HG03175 (cell line): ENCODE results near the gene ABTB2.
A peak's percentile ranks its signal among the peaks of the same experiment; 100 is the strongest.

Experiments
- ATAC-seq: cut with Tn5 transposase; IDR thresholded peaks from one replicate; pipeline ENCODE4 v1.9.1; 2021; ENCODE audit warnings: mild to moderate bottlenecking, moderate library complexity; ENCODE audit not compliant: unreplicated experiment

ABTB2 gene

GRCh38 chr11:34245041-34245440 is 112.8 kb downstream of the ABTB2 start:
- ATAC-seq: no peak

- ATAC-seq: peak; percentile 78
Measured at GRCh38 chr11:34243600-34244464, 114.0 kb downstream of the ABTB2 start.

DNA sequence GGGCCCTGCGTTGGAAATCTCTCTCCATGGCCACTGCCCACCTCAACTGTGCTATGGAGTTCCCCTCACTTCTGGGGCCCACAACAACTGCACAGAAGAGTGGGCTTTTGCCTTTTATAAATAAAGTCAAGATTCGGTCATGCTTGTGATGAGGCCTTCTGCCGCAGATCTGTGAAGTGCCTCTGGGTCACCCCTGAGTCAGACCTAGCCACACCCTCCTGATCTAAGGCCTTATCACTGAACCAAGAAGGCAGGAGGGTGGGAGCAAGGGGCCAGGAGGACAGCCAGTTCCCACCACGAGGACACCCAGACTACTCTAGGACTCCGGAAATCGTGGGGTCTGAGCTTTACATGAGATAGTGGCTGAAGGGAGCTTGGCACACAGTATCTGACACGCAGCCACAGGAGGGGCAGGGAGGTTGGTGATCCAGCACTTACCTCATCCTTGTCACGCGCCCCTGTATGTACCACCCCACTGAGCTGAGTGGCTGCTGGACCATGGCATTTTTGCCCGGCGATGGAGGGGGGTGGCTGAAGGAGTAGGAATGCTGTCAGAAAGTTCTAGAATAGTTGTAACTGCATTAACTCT is 115.7 kb downstream of the ABTB2 start:
- ATAC-seq: no peak

DNA sequence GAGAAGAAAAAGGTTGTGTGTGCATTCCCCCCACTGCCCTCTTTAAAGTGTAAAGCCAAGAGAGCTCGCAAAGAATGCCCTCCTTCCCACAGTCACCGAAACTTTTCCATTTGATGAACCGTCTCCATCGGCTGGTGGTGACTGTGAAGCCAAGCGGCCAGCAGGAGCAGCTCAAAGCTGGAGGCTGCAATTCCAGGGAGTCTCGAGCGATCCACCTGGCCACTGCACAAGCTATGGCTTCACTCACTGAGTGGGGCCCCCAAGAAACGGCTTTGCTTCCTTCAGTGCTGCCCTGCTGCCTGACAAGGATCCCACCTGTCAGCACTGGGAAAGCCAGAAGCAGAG is 117.7 kb downstream of the ABTB2 start:
- no peak for ATAC-seq

- ATAC-seq: peak; percentile 34
Measured at GRCh38 chr11:34239465-34240149, 118.2 kb downstream of the ABTB2 start.

GRCh38 chr11:34238966-34239365 is 118.8 kb downstream of the ABTB2 start:
- ATAC-seq: no peak

DNA sequence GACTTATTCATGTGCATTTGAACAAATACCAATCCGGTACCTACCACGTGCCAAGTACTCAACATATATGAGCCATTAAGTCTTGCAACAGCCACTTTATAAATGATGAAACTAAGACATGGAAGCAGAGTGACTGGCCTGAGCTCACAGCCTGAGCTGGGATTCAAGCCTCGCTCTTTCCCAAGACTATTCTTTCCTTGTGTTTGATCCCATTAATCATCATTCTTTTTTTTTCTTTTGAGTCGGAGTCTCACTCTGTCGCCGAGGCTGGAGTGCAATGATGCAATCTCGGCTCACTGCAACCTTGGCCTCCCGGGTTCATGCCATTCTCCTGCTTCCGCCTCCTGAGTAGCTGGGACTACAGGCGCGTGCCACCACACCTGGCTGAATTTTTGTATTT is 119.3 kb downstream of the ABTB2 start:
- no peak for ATAC-seq

DNA sequence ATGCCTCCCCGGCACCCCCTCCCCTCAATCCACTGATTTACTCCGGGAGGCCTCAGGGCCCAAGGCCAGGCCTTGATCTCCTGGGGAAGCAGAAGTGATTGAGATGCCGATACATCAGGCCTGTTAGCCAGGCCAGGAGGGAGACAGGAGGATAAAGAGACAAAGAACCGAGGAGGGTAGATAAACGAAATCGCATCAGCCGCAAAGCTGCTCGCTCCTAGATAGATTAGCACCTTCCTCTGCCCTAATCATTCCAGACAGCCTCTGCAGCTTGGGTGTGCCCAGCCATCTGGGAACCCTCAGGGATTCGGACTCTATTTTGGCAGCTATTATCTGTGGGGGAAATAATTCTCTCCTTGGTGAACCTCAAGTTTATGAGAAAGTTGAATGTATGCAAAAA is 121.2 kb downstream of the ABTB2 start:
- no peak for ATAC-seq

DNA sequence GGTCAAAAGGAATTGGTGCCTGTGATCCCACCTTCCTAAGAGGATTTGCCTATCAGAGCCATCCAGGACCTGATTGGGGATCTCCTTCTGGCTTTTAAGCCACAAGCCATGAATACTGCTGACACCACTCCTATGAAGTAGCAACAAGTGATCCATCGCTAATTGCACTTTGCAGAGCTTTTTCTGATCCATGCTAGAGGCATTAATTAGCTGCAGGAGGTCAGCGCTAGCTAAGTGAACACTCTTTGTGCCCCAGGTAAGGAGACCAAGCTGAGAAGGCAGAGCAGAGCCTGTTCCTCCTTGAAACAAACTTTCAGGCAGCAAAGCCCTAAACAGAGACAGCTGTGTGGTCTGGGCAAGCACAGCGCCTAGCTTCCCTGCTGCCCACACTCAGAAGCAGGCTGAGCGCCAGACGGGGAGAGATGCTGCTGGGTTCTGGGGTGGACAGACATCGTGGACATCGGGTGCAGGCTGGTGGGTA is 122.2 kb downstream of the ABTB2 start:
- no peak for ATAC-seq

- ATAC-seq: no peak
Measured at GRCh38 chr11:34235189-34235588, 122.6 kb downstream of the ABTB2 start.

GRCh38 chr11:34234086-34234740 is 123.6 kb downstream of the ABTB2 start:
- ATAC-seq: peak; percentile 76

DNA sequence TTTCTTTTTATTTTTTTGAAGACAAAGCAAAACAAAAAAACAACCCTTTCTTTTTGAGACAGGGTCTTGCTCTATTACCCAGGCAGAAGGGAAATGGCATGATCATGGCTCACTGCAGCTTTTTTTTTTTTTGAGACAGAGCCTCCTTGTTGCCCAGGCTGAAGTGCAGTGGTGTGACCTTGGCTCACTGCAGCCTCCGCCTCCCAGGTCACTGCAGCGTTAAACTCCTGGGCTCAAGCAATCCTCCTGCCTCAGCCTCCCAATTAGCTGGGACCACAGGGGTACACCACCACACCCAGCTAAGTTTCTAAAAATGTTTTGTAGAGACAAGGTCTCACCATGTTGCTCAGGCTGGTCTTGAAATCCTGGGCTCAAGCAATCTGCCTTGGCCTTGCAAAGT is 124.6 kb downstream of the ABTB2 start:
- no peak for ATAC-seq

- no peak for ATAC-seq
Measured at GRCh38 chr11:34232807-34233206, 125.0 kb downstream of the ABTB2 start.

DNA sequence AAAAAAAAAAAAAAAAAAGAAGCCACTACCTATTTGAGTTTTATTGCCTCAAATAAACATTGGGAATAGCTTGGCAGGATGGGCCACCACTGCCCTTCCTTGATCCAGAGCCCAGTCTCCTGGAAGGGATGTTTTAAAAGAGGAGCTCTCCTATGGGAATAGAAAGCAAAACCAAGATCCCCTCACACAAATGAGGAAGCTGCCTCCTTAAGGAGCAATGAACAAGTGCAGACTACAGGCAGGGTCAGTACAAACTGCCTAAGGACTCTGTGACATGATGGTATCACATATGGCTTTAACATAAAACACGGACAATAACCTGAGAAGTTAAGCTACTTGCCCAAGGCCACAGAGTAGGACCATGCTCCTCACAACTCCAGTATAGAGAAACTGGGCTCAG is 131.6 kb downstream of the ABTB2 start:
- no peak for ATAC-seq

DNA sequence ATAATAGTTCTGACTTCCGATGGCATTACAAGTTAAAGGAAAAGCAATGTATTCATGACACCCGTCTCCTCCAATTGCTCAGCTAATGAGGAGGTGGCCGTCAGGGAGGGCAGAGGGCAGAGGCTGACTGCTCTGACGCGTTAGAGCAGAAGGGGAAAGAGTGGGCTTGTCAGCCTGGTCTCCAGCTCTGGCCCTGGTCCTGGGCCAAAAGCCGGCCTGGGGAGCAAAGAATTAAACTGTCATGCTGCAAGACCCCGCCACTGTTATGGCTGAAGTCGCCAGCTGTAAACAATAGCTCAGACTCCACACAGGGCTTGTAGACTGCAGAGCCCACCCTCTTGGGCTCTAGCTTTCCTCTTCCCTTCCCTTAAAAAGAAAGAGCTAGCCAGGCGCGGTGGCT is 132.7 kb downstream of the ABTB2 start:
- ATAC-seq: no peak

DNA sequence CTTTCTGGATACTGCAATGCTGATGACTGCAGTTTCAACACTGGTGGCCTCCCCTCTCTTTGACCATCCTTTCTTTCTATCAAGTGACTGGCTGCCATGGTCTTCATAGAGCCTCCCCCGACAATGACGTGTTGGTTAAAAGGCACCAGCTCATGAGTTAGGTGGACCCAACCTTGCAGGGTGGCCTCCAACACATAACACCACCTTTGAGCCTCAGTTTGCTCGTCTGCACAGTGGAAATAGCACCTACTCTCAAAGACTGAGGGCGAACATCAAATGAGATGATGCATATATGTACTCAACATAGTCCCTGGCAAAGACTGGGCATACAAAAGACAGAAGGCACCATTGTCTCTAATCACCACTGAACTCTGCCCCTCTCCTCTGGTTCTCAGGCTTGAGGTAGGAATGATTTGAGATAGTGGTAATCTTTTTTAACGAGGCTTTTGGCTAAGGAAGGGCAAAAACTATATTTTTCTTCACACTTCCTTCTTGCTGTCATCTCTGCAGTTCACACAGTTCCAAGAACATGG is 133.3 kb downstream of the ABTB2 start:
- ATAC-seq: no peak

- no peak for ATAC-seq
Measured at GRCh38 chr11:34223907-34224306, 133.9 kb downstream of the ABTB2 start.

- ATAC-seq: no peak
Measured at GRCh38 chr11:34223021-34223813, 134.6 kb downstream of the ABTB2 start.

- no peak for ATAC-seq
Measured at GRCh38 chr11:34222030-34222429, 135.8 kb downstream of the ABTB2 start.

- no peak for ATAC-seq
Measured at GRCh38 chr11:34219941-34220370, 137.9 kb downstream of the ABTB2 start.
